ENCODE measurements around the gene SLC6A3.

The SLC6A3 gene

DNA sequence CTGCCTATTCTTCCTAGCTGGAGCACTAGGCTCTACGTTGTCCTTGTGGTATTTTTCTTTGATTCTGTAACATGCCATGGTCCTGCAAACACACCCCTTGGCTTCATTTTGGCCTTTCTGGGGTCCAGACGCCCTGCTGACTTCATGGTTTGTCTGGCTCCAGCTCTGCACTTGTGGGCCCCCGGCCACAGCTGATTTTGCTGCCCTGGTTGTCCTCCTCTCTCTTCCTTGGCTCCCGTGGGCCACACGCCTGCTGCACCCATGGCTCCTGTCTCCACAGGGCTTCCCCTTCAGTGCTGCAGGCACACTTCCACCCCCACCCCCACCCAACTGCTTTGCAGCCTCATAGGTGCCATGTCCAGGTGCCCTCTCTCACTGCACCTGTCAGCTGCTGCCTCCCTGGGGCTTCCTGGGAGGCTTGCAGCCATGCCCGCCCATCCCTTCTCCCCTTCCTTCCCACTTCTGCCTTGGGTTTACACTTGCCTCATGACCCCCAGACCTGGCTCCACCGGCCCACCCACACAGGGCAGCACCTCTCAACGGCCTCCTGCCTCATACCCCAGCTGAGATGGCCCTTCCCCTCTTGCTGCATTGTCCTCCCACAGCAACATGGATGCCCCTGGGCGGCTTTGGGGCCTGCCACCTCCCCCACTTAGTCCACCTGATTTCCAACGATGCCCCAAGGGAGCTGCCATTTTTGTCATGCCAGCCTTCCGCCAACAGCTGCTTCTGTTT lies 25.6 kb downstream of the SLC6A3 start:
- no peak for DNase-seq

- DNase-seq = no peak
Measured at GRCh38 chr5:1418921-1419280, 26.3 kb downstream of the SLC6A3 start.

DNA sequence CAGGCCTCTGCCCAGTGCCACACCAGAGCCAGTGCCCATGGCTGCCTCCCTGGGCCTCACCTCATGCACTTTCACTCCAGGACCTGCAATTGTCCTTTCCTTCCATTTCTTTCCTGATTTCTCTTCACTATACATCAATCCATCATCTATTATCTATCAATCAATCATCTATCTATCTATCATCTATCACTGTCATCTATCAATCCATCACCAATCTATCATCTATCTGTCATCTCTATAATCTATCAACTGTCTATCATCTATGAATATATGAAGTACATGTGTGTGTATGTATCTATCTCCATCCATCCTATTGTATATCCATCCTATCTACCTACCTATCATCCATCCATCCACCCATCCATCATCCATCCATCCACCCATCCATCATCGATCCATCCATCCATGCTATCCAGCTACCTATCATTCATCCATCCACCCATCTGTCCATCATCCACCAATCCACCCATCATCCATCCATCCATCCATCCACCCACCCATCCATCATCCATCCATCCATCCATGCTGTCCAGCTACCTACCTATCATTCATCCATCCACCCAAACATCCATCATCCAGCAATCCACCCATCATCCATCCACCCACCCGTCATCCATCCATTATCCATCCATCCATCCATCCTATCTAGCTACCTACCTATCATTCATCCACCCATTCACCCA lies 26.9 kb downstream of the SLC6A3 start:
- DNase-seq = no peak

GRCh38 chr5:1417586-1418225 lies 27.5 kb downstream of the SLC6A3 start:
- DNase-seq = no peak

- no peak for DNase-seq
Measured at GRCh38 chr5:1416856-1417469, 28.3 kb downstream of the SLC6A3 start.

DNA sequence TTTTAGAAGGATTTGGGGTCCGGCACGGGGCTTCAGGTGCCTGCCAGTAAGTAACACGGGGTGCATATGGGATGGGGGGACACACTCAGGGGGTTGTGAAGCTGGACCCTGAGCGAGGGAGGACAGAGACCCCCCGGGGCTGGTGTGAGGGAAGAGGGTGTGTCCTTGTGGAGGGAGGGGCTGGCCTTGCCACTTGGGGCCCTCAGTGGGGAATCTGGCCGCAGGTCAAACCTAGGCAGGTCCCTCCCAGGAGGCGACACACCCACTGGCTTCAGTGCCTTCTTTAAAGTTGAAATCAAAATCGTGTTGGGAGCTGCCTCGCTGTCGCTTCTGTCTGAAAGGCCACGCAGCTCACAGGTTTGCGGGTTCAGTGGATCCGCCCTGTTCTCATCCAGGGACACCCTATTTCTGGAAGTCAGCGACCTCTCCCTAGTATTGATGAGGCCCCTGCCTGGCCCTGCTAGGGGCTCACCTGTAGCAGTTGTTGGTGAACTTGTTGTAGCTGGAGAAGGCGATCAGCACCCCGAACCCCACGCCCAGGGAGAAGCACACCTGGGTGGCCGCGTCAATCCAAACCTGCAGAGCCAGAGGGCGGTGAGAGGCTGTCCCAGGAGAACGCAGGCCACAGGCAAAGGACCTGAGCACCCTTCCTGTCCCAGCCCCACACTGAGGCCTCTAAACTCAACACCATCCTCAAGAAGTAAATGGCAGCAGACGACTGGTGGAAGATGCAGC lies 29.4 kb downstream of the SLC6A3 start:
- no peak for DNase-seq

DNA sequence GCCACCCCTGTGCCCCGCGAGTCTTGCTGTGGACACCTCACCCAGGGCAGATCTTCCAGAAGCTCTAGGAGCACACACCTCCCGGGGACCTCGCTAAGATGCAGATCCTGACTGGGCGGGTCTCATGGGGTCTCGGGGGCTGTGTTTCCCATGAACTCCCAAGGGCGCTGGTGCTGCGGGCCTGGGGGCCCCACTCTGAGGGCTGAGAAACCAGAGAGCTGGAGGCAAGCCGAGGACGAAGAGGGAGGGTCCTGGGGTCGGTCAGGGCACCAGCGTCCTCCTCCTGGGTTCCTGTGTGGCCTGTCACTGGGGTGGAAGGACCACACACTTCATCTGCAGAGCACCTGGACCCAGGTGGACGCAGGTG lies 30.2 kb downstream of the SLC6A3 start:
- DNase-seq = no peak

DNA sequence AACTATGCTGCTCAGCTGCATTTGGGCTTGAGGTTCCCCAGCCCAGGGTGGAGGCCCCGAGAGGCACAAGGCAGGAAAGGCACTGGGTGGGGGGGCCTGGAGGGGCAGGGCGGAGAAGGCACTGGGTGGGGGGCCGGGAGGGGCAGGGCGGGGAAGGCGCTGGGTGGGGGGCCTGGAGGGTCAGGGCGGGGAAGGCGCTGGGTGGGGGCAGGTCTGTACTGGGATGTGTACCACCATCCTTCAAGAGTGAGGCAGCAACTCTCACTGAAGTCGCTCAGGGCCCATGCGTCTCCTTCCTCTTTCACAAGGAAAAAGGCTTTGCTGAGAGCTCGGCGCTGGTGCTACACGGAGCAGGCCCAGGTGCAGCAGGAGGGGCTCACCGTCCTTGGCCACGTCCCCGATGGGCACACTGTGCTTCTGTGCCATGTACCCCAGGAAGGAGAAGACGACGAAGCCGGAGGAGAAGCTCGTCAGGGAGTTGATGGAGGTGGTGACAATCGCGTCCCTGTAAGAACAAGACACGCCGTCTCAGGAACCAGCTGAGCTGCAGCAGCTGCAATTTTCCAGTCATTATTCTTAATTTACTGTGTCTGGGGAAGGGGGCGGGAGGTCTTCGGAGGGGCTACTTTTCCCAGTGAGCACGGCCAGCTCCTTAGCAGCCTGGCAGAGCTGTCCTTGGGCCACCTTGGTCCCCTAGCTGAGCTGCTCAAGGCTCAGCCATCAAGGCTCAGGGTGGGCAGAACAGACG lies 30.8 kb downstream of the SLC6A3 start:
- no peak for DNase-seq

DNA sequence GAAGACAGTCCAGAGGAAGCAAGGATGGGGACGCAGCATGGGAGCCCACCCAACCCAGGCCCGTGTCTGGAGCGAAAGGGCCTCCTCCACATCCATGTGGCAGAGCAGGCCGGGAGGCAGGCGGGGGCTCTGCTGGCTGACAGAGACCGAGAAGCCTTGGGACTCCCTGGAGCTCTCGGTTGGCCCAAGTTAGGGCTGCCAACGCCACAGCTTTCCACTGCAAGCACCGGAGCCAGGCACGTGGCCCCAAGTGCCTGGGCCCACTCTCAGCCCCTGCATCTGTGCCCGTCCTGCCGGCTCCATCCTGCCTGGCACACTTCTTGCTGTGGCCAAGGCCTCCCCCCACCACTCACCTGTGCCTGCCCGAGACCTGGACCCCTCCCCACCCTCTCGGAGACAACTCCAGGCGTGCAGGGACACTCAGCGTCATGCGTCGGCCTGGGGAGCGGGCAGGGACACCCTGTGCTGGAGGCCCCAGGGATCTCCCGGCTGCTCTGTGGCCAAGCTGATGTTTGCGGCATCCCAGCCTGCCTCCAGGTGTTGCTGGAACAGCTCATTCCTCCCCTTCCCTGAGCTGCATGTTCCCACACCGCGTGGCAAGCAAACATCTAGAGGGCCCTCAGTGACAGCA lies 31.5 kb downstream of the SLC6A3 start:
- no peak for DNase-seq

DNA sequence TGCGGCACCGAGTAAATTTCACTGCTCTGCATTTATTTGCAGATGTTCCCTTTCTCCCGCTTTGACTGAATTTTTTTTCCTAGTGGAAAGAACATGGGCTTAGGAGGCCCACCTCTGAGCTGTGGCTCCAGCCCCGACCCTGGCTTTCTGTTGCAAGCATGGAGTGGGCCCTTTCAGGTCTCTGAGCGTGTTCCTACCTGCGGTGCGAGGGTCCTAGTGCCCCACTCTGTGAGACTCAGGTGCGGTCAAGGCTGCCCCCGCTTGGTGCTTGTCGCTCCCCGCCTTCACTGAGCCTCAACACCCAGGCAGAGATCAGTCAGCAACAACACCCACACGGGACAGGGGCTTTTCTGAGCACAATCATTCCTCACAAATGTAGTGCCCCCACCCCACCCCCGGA lies 32.0 kb downstream of the SLC6A3 start:
- DNase-seq = no peak

DNA sequence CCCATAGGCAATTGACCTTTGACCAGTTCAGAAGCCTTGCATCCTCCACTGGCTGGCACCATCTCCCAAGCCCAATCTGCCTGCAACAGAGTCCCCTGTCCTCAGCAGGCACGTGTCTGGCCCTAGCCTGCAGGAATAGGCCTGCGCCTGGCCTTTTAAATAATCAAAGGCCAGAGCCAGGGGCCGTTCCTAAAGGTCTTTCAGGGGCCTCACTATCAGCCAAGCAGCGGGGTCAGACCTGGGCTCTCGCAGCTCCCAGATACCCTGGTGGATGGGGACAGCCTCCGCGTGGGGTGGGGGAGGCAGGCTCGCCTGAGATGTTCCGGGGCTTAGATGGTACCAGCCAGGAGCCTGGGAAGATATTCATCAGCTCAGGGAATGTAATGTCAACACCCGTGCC lies 32.6 kb downstream of the SLC6A3 start:
- DNase-seq = no peak

GRCh38 chr5:1412163-1412562 lies 33.1 kb downstream of the SLC6A3 start:
- no peak for DNase-seq

- no peak for DNase-seq
Measured at GRCh38 chr5:1411099-1411498, 34.1 kb downstream of the SLC6A3 start.

DNA sequence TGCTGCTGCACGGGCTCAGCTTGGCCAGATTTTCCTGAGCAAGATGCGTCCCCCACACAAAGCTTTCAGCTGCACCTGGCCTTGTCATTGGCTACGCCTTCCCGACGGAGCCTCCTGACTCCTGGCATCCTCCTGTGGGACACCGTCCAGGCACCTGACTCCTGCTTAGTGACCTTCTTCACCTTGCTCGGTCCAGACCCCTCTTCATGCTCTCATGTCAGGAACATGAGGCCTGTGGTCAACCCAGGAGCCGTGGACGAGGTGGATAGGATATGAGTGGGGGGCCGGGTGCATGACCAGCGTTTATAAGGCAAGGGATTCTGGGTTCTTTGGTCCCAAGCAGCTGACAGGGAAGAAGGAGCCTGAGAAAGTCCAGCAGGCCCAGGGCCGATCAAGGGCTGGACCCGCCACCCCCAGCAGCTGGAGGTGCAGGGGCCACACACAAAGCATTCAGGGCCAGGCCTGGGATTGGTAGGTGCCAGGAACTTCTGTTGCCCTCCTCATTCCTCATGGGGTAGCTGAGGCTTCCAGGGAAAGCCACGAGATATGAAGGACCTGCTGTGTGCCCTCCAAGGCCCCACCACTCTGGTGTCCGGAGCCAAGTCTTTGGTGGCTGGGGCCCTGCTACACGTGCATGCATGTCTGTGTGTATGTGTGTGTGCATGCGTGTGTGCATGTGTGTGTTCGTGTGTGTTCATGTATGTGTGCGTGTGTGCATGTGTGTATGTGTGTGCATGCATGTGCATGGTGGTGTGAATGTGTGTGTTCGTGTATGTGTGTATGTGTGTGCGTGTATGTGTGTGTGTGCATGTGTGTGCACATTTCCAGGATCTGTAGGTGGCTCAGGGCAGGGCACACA lies 34.9 kb downstream of the SLC6A3 start:
- no peak for DNase-seq

- no peak for DNase-seq
Measured at GRCh38 chr5:1409381-1410110, 35.7 kb downstream of the SLC6A3 start.

DNA sequence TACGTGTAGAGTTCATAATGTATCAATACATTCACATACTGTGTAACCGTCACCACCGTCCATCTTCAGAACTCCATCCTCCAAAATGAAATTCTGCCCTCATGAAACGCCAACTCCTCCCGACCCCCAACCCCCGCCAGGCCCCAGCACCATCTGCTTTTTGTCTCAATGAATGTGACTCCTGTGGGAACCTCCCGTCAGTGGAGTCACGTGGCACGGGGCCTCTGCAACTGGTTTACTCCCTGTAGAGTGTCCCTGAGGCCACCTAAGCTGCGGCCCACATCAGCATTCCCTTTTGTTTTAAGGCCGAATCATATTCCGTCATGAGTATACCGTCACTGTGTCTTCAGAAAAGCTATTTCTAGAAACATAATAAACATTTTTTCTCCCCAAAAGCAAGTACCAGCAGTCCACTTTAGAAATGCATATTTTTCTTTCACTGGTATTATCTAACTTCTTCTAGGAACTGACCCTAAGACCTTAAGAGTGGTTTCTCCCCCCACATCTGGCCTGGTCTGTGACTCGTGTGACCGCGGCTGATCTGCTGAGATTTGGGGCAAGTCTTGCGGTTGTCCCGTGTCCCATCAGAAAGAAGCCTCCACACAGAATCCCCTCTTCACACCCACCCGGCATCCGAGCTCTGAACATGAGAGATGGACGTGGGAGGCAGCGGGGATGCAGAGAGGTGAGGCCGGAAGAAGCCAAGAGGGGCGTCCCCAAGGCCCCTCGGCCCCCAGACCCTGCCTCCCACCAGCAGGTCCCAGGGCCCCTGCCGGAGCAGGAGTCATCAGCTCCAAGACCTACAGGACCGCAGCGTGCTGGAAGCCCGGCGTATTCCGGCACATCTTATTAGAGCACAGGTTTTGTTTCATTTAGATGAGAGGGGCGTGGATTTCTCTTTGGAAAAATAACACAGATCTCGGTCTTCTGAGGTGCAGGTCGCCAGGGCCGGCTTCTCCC lies 38.3 kb downstream of the SLC6A3 start:
- no peak for DNase-seq

GRCh38 chr5:1405539-1406530 lies 39.4 kb downstream of the SLC6A3 start:
- DNase-seq = no peak

DNA sequence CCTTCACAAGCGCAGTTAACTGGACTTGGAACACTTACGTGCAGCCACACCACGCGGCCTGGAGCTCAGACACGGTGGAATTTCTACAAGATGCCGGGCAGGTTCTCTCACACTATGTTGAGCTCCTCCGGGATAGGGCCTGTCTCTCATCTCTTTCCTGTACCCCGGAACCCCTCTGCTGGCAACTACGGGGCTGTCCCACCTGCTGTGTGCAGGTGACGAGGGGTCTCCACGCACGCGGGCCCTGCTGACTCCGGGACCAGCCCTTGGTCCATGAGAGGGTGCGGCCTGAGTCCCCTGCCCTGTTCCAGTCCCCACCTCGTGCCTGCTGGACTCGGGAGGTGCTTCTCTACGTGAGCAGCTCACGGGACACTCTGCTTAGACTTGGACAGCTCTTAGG lies 40.1 kb downstream of the SLC6A3 start:
- no peak for DNase-seq

All from DMS53 (cell line).